ENCODE results near the gene SPRYD3.

SPRYD3 gene

GRCh38 chr12:53065975-53066931 is 12.9 kb downstream of the SPRYD3 start:
- no peak overlapping the region for H3K4me3 ChIP-seq (ENCODE audit: severe bottlenecking)
- H3K36me3 ChIP-seq (ENCODE audit: low read depth): peaks cover 42% of the 10 kb centered on the region
- H3K27me3 ChIP-seq (ENCODE audit: insufficient read depth, poor library complexity, severe bottlenecking): no peaks in the 10 kb centered on the region
- H3K9me3 ChIP-seq (ENCODE audit: severe bottlenecking): no peaks in the 10 kb centered on the region
- peak; percentile 87 for TF ChIP-seq CTCF (IDR thresholded peaks at IDR 0.05; ENCODE audit: poor library complexity, severe bottlenecking)
- H3K27ac ChIP-seq (ENCODE audit: poor library complexity, severe bottlenecking): no peak overlapping the region
- peaks cover 33% of the 10 kb centered on the region for H3K4me1 ChIP-seq (ENCODE audit: insufficient read depth, poor library complexity, severe bottlenecking)
- peak; percentile 64 for ATAC-seq (ENCODE audit: low read depth)
- DNase-seq (ENCODE audit: low spot score): no peak

GRCh38 chr12:53065470-53065869 is 13.7 kb downstream of the SPRYD3 start:
- Histone ChIP-seq H3K27me3 (ENCODE audit: insufficient read depth, poor library complexity, severe bottlenecking) (no peaks in the 10 kb centered on the region), H3K4me1 (ENCODE audit: insufficient read depth, poor library complexity, severe bottlenecking) (peaks cover 32% of the 10 kb centered on the region), H3K4me3 (ENCODE audit: severe bottlenecking) (no peak overlapping the region), H3K36me3 (ENCODE audit: low read depth) (peaks cover 38% of the 10 kb centered on the region), H3K9me3 (ENCODE audit: severe bottlenecking) (no peaks in the 10 kb centered on the region), H3K27ac (ENCODE audit: poor library complexity, severe bottlenecking) (no peak overlapping the region)
- no peak for TF ChIP-seq CTCF (IDR thresholded peaks at IDR 0.05; ENCODE audit: poor library complexity, severe bottlenecking)
- ATAC-seq (ENCODE audit: low read depth) (no peak), DNase-seq (ENCODE audit: low spot score) (no peak)

DNA sequence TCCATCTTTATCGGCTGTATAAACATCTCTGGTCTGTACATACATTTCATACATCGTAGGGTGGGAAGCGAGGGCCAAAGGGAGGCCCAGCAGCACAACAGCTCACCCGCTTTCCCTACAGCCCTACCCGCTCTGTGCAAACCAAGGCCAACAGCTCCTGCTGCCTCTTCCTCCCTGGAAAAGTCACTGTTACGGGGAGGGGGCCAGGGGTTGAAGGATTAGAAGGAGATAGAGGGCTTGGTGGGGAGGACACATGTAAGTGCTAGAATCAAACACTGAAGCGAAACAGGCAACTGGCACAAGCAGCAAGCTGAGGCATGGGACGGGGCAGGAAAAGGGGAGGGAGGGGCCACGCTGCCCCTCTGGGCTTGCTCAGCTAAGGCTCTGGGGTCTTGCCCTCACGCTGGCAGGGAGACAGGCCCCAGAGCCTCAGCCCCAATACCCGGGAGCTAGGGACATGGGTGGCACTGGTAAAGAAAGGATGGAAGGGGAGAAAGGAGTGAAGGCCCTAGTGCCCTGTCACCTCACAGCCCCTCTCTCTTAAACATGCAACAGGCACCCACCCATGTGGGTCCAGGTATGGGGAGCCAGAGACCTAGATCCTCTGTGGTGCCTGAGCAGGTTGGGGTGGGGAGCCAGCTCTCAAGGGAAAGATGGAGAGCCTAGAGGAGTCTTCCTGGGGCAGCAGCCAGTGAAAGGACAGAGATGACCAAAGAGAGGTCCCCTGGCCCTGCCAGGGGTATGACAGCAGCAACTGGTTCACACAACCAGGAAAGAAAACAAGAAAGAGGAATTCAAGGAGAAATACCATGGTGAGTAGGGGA is 14.4 kb downstream of the SPRYD3 start:
- H3K4me3 ChIP-seq (ENCODE audit: severe bottlenecking): no peak overlapping the region
- DNase-seq (ENCODE audit: low spot score) (peak; percentile 29), ATAC-seq (ENCODE audit: low read depth) (no peak)
- H3K27me3 ChIP-seq (ENCODE audit: insufficient read depth, poor library complexity, severe bottlenecking): no peaks in the 10 kb centered on the region
- no peak overlapping the region for H3K27ac ChIP-seq (ENCODE audit: poor library complexity, severe bottlenecking)
- peaks cover 28% of the 10 kb centered on the region for H3K4me1 ChIP-seq (ENCODE audit: insufficient read depth, poor library complexity, severe bottlenecking)
- TF ChIP-seq CTCF (IDR thresholded peaks at IDR 0.05; ENCODE audit: poor library complexity, severe bottlenecking): no peak
- H3K9me3 ChIP-seq (ENCODE audit: severe bottlenecking): no peaks in the 10 kb centered on the region
- H3K36me3 ChIP-seq (ENCODE audit: low read depth): peaks cover 34% of the 10 kb centered on the region

DNA sequence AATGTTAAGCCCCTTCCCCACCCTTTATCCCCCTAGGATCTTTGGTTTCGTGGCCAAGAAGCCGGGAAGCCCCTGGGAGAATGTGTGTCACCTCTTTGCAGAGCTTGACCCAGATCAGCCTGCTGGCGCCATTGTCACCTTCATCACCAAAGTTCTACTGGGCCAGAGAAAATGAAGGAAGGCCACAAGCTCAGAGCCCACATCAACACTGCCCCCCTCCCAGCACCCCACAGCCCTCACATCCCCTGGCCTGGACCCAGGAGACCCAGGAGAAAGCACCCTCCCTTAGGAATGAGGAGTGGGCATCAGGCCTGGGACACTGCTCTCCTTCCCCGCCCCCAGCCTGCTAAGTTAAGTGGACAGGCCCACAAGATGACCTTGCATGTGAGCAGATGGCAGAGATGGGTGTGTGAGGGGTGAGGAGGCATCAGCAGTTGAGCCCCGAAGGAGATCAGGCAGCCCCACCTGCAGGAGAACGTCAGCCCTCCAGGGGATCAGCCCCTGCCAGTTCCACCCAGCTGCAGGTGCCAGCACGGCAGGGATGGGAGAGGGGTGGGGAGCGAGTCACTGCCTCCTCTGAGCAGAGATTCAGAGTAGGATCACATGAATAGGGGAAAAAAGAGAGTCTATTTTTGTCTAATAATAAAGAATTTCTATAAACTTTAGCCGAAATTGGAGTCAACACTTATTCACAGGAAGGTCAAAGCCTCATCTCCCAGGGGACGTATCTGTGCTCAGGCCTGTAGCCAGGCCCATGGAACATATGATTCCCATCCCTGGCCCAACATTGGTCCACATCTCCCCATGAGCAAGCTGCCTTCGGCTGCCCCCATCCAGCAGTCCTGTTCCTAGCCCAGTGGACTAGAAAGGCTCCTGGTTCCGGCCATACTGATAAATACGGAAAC is 15.2 kb downstream of the SPRYD3 start:
- no peak for TF ChIP-seq CTCF (IDR thresholded peaks at IDR 0.05; ENCODE audit: poor library complexity, severe bottlenecking)
- H3K4me3 ChIP-seq (ENCODE audit: severe bottlenecking): no peak overlapping the region
- no peaks in the 10 kb centered on the region for H3K27me3 ChIP-seq (ENCODE audit: insufficient read depth, poor library complexity, severe bottlenecking)
- H3K27ac ChIP-seq (ENCODE audit: poor library complexity, severe bottlenecking): no peak overlapping the region
- ATAC-seq (ENCODE audit: low read depth) (no peak), DNase-seq (ENCODE audit: low spot score) (no peak)
- H3K4me1 ChIP-seq (ENCODE audit: insufficient read depth, poor library complexity, severe bottlenecking): peaks cover 19% of the 10 kb centered on the region
- H3K9me3 ChIP-seq (ENCODE audit: severe bottlenecking): no peaks in the 10 kb centered on the region
- H3K36me3 ChIP-seq (ENCODE audit: low read depth): peaks cover 35% of the 10 kb centered on the region
